ENCODE measurements around the gene VANGL2.

GRCh38 chr1:160360227-160360695 lies 40.1 kb upstream of the VANGL2 start:
- TF ChIP-seq, protein P1, sequence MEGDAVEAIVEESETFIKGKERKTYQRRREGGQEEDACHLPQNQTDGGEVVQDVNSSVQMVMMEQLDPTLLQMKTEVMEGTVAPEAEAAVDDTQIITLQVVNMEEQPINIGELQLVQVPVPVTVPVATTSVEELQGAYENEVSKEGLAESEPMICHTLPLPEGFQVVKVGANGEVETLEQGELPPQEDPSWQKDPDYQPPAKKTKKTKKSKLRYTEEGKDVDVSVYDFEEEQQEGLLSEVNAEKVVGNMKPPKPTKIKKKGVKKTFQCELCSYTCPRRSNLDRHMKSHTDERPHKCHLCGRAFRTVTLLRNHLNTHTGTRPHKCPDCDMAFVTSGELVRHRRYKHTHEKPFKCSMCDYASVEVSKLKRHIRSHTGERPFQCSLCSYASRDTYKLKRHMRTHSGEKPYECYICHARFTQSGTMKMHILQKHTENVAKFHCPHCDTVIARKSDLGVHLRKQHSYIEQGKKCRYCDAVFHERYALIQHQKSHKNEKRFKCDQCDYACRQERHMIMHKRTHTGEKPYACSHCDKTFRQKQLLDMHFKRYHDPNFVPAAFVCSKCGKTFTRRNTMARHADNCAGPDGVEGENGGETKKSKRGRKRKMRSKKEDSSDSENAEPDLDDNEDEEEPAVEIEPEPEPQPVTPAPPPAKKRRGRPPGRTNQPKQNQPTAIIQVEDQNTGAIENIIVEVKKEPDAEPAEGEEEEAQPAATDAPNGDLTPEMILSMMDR (IDR thresholded peaks at IDR 0.05), result no peak
- TF ChIP-seq POLR2A (IDR thresholded peaks at IDR 0.05), result no peak
